Choroid plexus epithelial cell (primary cell): Measurements from ENCODE around the gene KCNQ4.

Source experiments
- DNase-seq: peaks from one replicate; pipeline ENCODE4 v3.0.0-alpha.2; 2010; ENCODE audit warnings: low read depth
- H3K4me3 ChIP-seq: 2 replicates; pipeline ENCODE4 v1.5.1; 2011; ENCODE audit warnings: low read depth, mild to moderate bottlenecking, control low read depth, low read length, moderate library complexity
- CTCF ChIP-seq: conservative IDR thresholded peaks from 2 replicates; pipeline ENCODE4 v1.5.1; 2011; ENCODE audit warnings: low read depth, mild to moderate bottlenecking, control low read depth, inconsistent platforms, low read length, moderate library complexity

KCNQ4 gene

GRCh38 chr1:40887652-40888051 lies 104.1 kb downstream of the KCNQ4 start:
- TF ChIP-seq CTCF: no peak
- H3K4me3 ChIP-seq: no peak overlapping the region
- DNase-seq: no peak
